ENCODE measurements around the gene KBTBD13. TPM values are rescaled to one million over a fixed set of nuclear protein-coding genes. Genes with fewer than 3 reads are reported as not detected.

Gene KBTBD13
- total and polyA plus RNA-seq, 2 donors, result under 0.01 TPM

DNA sequence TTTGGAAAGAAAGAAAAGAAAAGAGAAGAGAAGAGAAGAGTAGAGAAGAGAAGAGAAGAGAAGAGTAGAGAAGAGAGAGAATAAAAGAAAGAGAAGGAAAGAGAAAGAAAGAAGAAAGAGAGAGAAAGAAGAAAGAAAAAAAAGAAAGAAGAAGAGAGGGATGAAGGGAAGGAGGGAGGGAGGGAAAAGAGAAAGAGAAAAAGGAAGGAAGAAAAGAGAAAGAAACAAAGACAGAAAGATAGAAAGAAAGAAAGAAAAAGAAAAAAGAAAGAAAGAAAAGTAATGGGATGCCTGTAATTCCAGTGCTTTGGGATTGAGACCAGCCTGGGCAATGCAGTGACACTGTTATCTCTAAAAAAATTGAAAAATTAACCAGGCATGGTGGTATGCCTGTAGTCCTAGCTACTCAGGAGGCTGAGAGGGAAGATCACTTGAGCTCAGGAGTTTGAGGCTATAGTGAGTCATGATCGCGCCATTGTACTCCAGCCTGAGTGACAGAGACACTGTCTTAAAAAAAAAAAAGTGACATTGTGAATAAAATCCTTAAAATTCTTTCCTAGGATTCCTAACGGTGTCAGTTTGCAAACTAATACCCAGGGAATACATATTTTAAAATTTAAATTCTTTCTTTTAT is 10.4 kb upstream of the KBTBD13 start:
- Histone ChIP-seq H3K36me3 (ENCODE audit: control insufficient read depth in 2 of 2, insufficient read depth in 2 of 2, low read length in 1 of 2) (no peaks in the 10 kb centered on the region), H3K9me3 (ENCODE audit: control insufficient read depth in 2 of 2, insufficient read depth in 1 of 2, low read length in 1 of 2) (no peaks in the 10 kb centered on the region), H3K4me1 (ENCODE audit: control insufficient read depth in 2 of 2, insufficient read depth in 2 of 2, low read length in 2 of 2) (no peaks in the 10 kb centered on the region), H3K27ac (ENCODE audit: low read depth in 1 of 2, low read length in 1 of 2) (no peak overlapping the region), H3K27me3 (ENCODE audit: control insufficient read depth in 2 of 2, insufficient read depth in 1 of 2, low read length in 1 of 2) (peaks cover 30 to 48% of the 10 kb centered on the region in 2 donors), H3K4me3 (ENCODE audit: low read length in 2 of 2) (no peak overlapping the region)
- WGBS, result 85% methylated on average over 3 of the region's 3 CpGs
- DNase-seq (ENCODE audit: low read depth in 6 of 9, low spot score in 9 of 9), result no peak

DNA sequence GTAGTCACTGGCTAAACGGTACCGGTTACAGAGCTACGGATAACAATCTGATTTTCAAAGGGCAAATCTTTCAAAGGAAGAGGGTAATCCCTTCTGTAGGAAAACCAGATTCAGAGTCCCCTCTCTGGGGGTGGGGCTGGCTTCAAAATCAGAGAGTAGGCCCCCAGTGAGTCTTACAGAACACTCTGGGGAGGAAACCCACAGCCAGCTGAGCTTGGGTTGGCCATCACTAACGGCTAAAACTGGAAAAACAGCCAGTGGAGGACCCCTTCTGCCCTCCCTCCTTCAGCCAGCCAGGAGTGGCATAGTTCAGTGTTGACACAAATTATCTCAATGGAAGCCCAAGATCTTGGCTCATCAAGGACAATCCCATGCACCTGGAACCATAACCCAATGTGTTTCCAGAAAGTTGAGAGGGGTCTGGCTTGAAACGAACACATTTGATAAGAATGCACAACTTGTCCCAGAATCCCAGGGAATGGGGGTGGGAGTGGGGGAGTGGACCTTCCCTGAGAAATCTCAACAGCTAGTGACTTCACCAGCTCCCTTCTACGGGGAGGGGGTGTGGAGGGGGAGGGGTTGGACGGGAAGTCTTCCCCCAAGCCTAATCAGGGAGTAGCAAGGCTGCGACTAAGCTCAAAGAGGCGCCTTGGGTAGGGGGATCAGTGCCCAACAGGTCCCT is 9.8 kb upstream of the KBTBD13 start:
- H3K27me3 ChIP-seq (ENCODE audit: control insufficient read depth in 2 of 2, insufficient read depth in 1 of 2, low read length in 1 of 2), result peaks cover 30 to 48% of the 10 kb centered on the region in 2 donors
- H3K36me3 ChIP-seq (ENCODE audit: control insufficient read depth in 2 of 2, insufficient read depth in 2 of 2, low read length in 1 of 2), result no peaks in the 10 kb centered on the region
- H3K27ac ChIP-seq (ENCODE audit: low read depth in 1 of 2, low read length in 1 of 2), result no peak overlapping the region
- H3K4me3 ChIP-seq (ENCODE audit: low read length in 2 of 2), result no peak overlapping the region
- whole genome bisulfite sequencing, result 55% methylated on average over 9 of the region's 9 CpGs
- DNase-seq (ENCODE audit: low read depth in 6 of 9, low spot score in 9 of 9), result no peak
- no peaks in the 10 kb centered on the region for H3K9me3 ChIP-seq (ENCODE audit: control insufficient read depth in 2 of 2, insufficient read depth in 1 of 2, low read length in 1 of 2)
- no peaks in the 10 kb centered on the region for H3K4me1 ChIP-seq (ENCODE audit: control insufficient read depth in 2 of 2, insufficient read depth in 2 of 2, low read length in 2 of 2)

DNA sequence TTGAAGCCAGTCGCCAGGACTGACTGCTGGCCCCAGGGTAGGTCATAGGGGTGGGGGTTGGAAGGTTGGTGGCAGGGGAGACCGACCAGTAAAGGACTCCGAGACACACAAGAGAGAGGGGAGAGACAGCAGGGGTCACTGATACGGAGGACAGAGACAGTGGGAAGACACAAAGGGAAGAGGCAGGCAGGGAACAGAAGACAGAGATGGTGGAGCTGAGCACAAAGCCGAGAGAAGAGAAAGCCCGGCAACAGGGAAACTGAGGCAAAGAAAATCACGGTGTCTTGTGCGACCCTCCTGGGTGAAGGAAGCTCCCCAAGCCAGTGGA is 9.3 kb upstream of the KBTBD13 start:
- Histone ChIP-seq H3K4me3 (ENCODE audit: low read length in 2 of 2) (peak overlapping the region in 1 of 2 donors; percentile 18), H3K4me1 (ENCODE audit: control insufficient read depth in 2 of 2, insufficient read depth in 2 of 2, low read length in 2 of 2) (no peaks in the 10 kb centered on the region), H3K36me3 (ENCODE audit: control insufficient read depth in 2 of 2, insufficient read depth in 2 of 2, low read length in 1 of 2) (no peaks in the 10 kb centered on the region), H3K27ac (ENCODE audit: low read depth in 1 of 2, low read length in 1 of 2) (no peak overlapping the region), H3K9me3 (ENCODE audit: control insufficient read depth in 2 of 2, insufficient read depth in 1 of 2, low read length in 1 of 2) (no peaks in the 10 kb centered on the region), H3K27me3 (ENCODE audit: control insufficient read depth in 2 of 2, insufficient read depth in 1 of 2, low read length in 1 of 2) (peaks cover 30 to 48% of the 10 kb centered on the region in 2 donors)
- no peak for DNase-seq (ENCODE audit: low read depth in 6 of 9, low spot score in 9 of 9)
- WGBS, result 51% methylated on average over 8 of the region's 8 CpGs

DNA sequence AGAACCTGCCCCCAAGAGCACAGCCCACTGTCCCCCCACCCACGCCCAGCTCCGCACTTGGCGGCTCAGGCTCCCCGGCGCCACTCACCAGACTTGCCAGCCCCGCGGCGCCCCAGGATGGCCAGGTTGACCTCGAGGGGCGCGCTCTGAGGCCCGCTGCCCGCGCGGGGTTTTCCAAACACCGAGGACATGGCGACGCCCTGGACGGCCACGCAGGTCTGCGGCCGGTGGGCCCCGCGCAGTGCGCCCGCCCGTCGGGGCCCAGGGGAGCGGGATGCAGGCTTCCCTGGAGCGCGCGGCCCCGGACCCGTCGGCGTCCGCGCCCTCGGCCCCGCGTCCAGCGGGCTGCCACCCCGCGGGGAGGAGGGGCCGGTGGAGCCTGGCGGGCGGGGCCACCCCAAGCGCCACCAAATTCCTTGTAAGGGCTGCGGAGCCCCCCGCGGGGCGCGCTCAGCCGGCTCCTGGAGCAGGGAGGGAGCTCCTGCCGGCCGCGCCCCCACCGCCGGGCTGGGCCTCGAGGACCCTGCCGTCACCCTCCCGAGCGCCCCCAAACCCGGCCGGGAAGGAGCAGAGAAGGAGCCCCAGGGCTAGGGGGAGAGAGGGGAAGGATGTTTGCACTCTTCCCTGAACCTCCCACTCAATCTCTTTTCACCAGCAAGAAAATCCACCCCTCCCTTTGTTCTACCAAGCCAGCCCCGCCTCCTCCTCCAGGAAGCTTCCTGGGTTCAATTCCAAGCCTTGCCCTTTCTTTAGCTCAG is 8.7 kb upstream of the KBTBD13 start, which contains the start of gene RASL12:
Gene RASL12 (minus strand): TSS at position 347 of the 758 bp plus-strand sequence. CDS start 156 bp downstream, at position 191.
- no peaks in the 10 kb centered on the region for H3K9me3 ChIP-seq (ENCODE audit: control insufficient read depth in 2 of 2, insufficient read depth in 1 of 2, low read length in 1 of 2)
- peaks cover 30 to 48% of the 10 kb centered on the region in 2 donors for H3K27me3 ChIP-seq (ENCODE audit: control insufficient read depth in 2 of 2, insufficient read depth in 1 of 2, low read length in 1 of 2)
- H3K4me1 ChIP-seq (ENCODE audit: control insufficient read depth in 2 of 2, insufficient read depth in 2 of 2, low read length in 2 of 2), result no peaks in the 10 kb centered on the region
- no peak for DNase-seq (ENCODE audit: low read depth in 6 of 9, low spot score in 9 of 9)
- no peaks in the 10 kb centered on the region for H3K36me3 ChIP-seq (ENCODE audit: control insufficient read depth in 2 of 2, insufficient read depth in 2 of 2, low read length in 1 of 2)
- H3K4me3 ChIP-seq (ENCODE audit: low read length in 2 of 2), result peak within 1 kb of the TSS; percentile 18 to 25
- no peak within 1 kb of the TSS for H3K27ac ChIP-seq (ENCODE audit: low read depth in 1 of 2, low read length in 1 of 2)
- WGBS, result 10% methylated on average over 66 of the region's 66 CpGs

DNA sequence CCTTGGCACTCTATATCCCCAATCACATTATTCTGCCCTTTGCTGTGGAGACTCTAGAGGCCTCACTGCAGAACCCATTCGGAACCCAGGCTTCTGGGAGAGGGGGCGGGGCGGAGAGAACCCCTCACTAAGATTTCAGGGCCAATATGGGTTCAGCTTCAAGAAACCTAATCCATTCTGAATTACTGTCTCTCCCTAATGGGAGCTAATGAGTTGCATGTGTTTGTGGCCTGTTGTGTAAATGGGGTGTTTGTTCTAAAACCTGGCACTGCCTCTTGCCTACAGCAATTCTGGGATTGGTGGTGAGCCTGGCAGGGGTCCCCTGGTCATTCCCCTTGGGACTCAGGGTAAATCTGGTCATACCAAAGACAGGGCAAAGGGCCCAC is 8.2 kb upstream of the KBTBD13 start:
- DNase-seq (ENCODE audit: low read depth in 6 of 9, low spot score in 9 of 9), result no peak
- peaks cover 30 to 48% of the 10 kb centered on the region in 2 donors for H3K27me3 ChIP-seq (ENCODE audit: control insufficient read depth in 2 of 2, insufficient read depth in 1 of 2, low read length in 1 of 2)
- no peak overlapping the region for H3K4me3 ChIP-seq (ENCODE audit: low read length in 2 of 2)
- 99% methylated on average over 3 of the region's 3 CpGs for WGBS
- H3K36me3 ChIP-seq (ENCODE audit: control insufficient read depth in 2 of 2, insufficient read depth in 2 of 2, low read length in 1 of 2), result no peaks in the 10 kb centered on the region
- H3K4me1 ChIP-seq (ENCODE audit: control insufficient read depth in 2 of 2, insufficient read depth in 2 of 2, low read length in 2 of 2), result no peaks in the 10 kb centered on the region
- H3K9me3 ChIP-seq (ENCODE audit: control insufficient read depth in 2 of 2, insufficient read depth in 1 of 2, low read length in 1 of 2), result no peaks in the 10 kb centered on the region
- H3K27ac ChIP-seq (ENCODE audit: low read depth in 1 of 2, low read length in 1 of 2), result no peak overlapping the region

DNA sequence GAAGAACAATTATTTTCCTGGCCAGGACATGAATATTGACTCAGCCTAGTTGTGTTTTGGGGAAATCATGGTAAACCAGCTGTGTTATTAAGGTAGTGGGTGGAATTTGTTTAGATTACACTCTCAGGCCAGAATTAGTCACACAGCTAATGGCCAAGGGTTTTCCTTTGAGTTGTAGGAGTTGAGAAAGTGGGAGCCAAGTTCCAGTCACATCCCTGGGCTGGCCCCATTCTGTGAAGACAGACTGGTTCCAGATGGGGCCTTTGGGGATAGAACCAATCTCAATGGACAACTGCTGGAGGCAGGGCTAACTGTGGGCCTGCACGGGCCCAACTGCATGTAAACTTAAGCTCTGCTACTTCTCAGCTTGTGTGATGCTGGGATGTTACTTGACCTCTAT is 7.4 kb upstream of the KBTBD13 start:
- Histone ChIP-seq H3K36me3 (ENCODE audit: control insufficient read depth in 2 of 2, insufficient read depth in 2 of 2, low read length in 1 of 2) (no peaks in the 10 kb centered on the region), H3K27me3 (ENCODE audit: control insufficient read depth in 2 of 2, insufficient read depth in 1 of 2, low read length in 1 of 2) (peaks cover 30 to 46% of the 10 kb centered on the region in 2 donors), H3K9me3 (ENCODE audit: control insufficient read depth in 2 of 2, insufficient read depth in 1 of 2, low read length in 1 of 2) (no peaks in the 10 kb centered on the region), H3K4me3 (ENCODE audit: low read length in 2 of 2) (no peak overlapping the region), H3K27ac (ENCODE audit: low read depth in 1 of 2, low read length in 1 of 2) (no peak overlapping the region), H3K4me1 (ENCODE audit: control insufficient read depth in 2 of 2, insufficient read depth in 2 of 2, low read length in 2 of 2) (no peaks in the 10 kb centered on the region)
- 93% methylated on average over 1 of the region's 1 CpG for WGBS
- no peak for DNase-seq (ENCODE audit: low read depth in 6 of 9, low spot score in 9 of 9)

DNA sequence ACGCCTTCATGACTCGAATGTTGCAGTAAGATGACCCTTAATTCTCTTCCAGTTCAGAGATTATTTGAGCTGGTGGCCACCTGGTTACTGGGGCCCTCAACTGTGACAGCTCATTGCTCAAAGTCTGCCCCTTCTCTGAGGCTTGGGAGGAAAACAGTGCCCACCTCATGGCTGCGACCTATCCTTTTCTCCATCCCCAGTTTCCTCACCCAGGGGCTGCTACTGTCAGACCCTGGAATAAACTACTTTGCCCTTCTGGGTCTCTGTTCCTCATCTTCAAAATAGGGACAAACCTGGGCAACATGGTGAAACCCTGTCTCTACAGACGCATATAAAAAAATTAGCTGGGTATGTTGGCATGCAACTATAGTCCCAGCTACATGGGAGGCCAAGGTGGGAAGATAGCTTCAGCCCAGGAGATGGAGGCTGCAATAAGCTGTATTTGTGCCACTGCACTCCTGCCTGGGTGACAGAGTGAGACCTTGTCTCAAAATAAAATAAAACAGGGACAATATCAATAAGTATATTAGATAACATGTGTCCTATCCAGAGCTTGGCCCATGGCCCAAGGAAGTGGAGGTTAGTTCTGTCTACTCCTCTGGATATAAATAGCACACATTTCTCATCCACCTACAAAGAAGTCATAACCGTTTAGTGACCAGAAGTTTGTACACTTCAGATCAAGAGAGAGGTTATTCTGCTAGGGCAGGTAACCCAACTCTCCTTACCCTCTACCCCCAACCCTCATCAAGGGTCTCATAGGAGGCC is 6.6 kb upstream of the KBTBD13 start:
- no peaks in the 10 kb centered on the region for H3K9me3 ChIP-seq (ENCODE audit: control insufficient read depth in 2 of 2, insufficient read depth in 1 of 2, low read length in 1 of 2)
- WGBS, result 93% methylated on average over 5 of the region's 5 CpGs
- no peak for DNase-seq (ENCODE audit: low read depth in 6 of 9, low spot score in 9 of 9)
- peaks cover 30 to 45% of the 10 kb centered on the region in 2 donors for H3K27me3 ChIP-seq (ENCODE audit: control insufficient read depth in 2 of 2, insufficient read depth in 1 of 2, low read length in 1 of 2)
- H3K4me1 ChIP-seq (ENCODE audit: control insufficient read depth in 2 of 2, insufficient read depth in 2 of 2, low read length in 2 of 2), result no peaks in the 10 kb centered on the region
- no peak overlapping the region for H3K4me3 ChIP-seq (ENCODE audit: low read length in 2 of 2)
- H3K27ac ChIP-seq (ENCODE audit: low read depth in 1 of 2, low read length in 1 of 2), result no peak overlapping the region
- H3K36me3 ChIP-seq (ENCODE audit: control insufficient read depth in 2 of 2, insufficient read depth in 2 of 2, low read length in 1 of 2), result no peaks in the 10 kb centered on the region

DNA sequence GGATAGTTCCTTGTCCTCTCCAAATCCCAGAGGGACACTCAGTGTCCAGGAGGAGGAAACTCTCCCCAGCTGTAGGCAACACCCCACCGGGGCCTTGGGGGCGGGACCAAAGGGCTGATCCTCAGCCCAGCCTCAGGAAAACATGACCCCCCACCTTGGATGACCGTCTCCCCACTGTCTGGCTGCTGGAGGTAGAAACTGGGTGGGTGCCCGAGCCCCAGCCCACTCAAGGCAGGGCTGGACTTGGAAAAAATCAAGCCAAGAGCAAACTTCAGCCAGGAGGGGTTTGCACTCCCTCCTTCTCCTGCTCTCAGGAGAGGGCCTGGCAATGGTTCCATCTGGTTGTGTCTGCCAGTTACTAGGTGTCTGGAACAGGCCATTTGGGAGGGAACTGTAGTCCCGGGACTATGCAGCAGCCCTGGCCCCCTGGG is 5.2 kb upstream of the KBTBD13 start:
- 94% methylated on average over 5 of the region's 5 CpGs for WGBS
- Histone ChIP-seq H3K9me3 (ENCODE audit: control insufficient read depth in 2 of 2, insufficient read depth in 1 of 2, low read length in 1 of 2) (no peaks in the 10 kb centered on the region), H3K27me3 (ENCODE audit: control insufficient read depth in 2 of 2, insufficient read depth in 1 of 2, low read length in 1 of 2) (peaks cover 28 to 33% of the 10 kb centered on the region in 2 donors), H3K27ac (ENCODE audit: low read depth in 1 of 2, low read length in 1 of 2) (no peak overlapping the region), H3K4me1 (ENCODE audit: control insufficient read depth in 2 of 2, insufficient read depth in 2 of 2, low read length in 2 of 2) (no peaks in the 10 kb centered on the region), H3K4me3 (ENCODE audit: low read length in 2 of 2) (no peak overlapping the region), H3K36me3 (ENCODE audit: control insufficient read depth in 2 of 2, insufficient read depth in 2 of 2, low read length in 1 of 2) (no peaks in the 10 kb centered on the region)
- DNase-seq (ENCODE audit: low read depth in 6 of 9, low spot score in 9 of 9), result no peak

All from thymus (tissue), 11 donors.